Dendritic cell treated with granulocyte-macrophage colony-stimulating factor and Interleukin-4, amounts not matched to agents 40 ng/mL and 50 ng/mL, for 4 days (primary cell): ENCODE measurements around the gene IL12RB1.
"Not testable (repeated sequence)": the region's sequence is repeated elsewhere in the genome, so short reads cannot be mapped to it uniquely, and the experiment has no call there.

Experiments used
- H3K27ac Mint-ChIP-seq: one replicate; pipeline ENCODE4 v1.8.0; 2022; ENCODE audit warnings: mild to moderate bottlenecking, mixed read lengths
- H3K27me3 Mint-ChIP-seq: one replicate; pipeline ENCODE4 v1.8.0; 2022; ENCODE audit warnings: mild to moderate bottlenecking, mixed read lengths
- H3K36me3 Mint-ChIP-seq: one replicate; pipeline ENCODE4 v1.8.0; 2022; ENCODE audit warnings: low read depth, mixed read lengths
- H3K4me1 Mint-ChIP-seq: one replicate; pipeline ENCODE4 v1.8.0; 2022; ENCODE audit warnings: low read depth, mixed read lengths
- H3K4me3 Mint-ChIP-seq: one replicate; pipeline ENCODE4 v1.8.0; 2022; ENCODE audit warnings: mild to moderate bottlenecking, moderate library complexity, mixed read lengths
- H3K9me3 Mint-ChIP-seq: one replicate; pipeline ENCODE4 v1.8.0; 2022; ENCODE audit warnings: mixed read lengths
- intact Hi-C: fragments of 100-400 bp; cut with micrococcal nuclease; formaldehyde crosslinking; loops from one replicate; pipeline ENCODE4 v1.15.0; 2022

IL12RB1 gene

DNA sequence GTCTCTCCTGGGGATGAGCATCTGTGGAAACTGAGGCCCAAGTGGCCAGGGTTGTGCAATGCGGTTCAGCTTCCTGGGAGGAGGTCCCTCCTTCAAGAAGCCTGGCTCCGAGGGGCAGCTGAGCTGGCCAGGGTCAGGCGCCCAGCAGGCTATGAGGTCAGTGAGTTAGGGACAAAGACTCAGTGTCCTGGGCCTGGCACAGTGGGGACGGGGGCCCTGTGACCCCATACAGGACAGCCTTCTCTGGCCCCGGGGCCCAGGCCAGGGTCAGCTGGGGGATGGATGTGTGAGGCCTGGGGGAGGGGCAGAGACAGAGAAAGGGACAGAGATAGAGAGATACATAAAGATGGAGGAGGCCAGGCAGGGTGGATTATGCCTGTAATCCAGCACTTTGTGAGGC lies 3.0 kb upstream of the IL12RB1 start:
- Mint-ChIP-seq H3K9me3 (peaks cover under 1% of the 10 kb centered on the region), H3K4me1 (peaks cover 42% of the 10 kb centered on the region), H3K4me3 (no peak overlapping the region), H3K27me3 (no peaks in the 10 kb centered on the region), H3K27ac (peak overlapping the region; percentile 80), H3K36me3 (no peaks in the 10 kb centered on the region)
- intact Hi-C loops = no loop called here

DNA sequence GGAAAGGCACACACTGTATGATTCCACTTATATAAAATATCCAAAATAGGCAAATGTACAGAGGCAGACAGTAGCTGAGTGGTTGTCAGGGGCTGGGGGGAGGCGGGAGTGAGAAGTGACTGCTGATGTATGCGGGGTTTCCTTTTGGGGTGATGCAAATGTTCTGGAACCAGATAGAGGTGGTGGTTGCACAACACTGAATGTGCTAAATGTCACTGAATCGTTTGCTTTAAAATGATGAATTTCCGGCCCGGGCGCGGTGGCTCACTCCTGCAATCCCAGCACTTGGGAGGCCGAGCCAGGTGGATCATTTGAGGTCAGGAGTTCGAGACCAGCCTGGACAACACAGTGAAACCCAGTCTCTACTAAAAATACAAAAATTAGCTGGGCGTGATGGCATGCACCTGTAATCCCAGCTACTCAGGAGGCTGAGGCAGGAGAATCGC lies 2.4 kb upstream of the IL12RB1 start:
- H3K9me3 Mint-ChIP-seq, intact Hi-C loops, H3K36me3 Mint-ChIP-seq, H3K27me3 Mint-ChIP-seq, H3K4me3 Mint-ChIP-seq: not testable (repeated sequence)
- Mint-ChIP-seq H3K27ac (peak overlapping the region; percentile 80), H3K4me1 (peaks cover 48% of the 10 kb centered on the region)

DNA sequence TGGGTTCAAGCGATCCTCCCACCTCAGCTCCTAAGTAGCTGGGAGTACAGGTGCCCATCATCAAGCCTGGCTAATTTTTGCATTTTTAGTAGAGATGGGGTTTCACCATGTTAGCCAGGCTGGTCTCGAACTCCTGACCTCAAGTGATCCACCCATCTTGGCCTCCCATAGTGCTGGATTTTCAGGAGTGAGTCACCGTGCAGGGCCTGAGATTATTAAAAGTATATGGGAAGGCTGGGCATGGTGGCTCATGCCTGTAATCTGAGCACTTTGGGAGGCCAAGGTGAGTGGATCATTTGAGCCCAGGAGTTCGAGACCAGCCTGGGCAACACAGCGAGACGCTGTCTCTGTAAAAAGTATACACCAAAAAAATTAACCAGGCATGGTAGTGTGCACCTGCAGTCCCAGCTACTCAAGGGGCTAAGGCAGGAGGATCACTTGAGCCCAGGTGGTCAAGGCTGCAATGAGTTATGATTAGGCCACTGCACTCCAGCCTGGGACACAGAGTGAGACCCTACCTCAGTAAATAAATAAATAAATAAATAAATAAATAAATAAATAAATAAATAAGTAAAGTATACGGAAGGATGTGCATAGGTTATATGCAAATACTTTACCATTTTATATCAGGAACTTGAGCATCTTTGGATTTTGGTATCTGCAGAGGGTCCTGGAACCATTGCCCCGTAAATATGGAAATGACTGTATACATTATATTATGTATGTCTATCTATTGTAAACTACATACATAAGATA lies 854 bp downstream of the IL12RB1 start:
- no peak overlapping the region for H3K4me3 Mint-ChIP-seq
- peaks cover 12% of the 10 kb centered on the region for H3K36me3 Mint-ChIP-seq
- H3K27me3 Mint-ChIP-seq = no peaks in the 10 kb centered on the region
- intact Hi-C loops = no loop called here
- peak overlapping the region; percentile 99 for H3K27ac Mint-ChIP-seq
- H3K4me1 Mint-ChIP-seq = peaks cover 47% of the 10 kb centered on the region
- H3K9me3 Mint-ChIP-seq = peaks cover 15% of the 10 kb centered on the region

DNA sequence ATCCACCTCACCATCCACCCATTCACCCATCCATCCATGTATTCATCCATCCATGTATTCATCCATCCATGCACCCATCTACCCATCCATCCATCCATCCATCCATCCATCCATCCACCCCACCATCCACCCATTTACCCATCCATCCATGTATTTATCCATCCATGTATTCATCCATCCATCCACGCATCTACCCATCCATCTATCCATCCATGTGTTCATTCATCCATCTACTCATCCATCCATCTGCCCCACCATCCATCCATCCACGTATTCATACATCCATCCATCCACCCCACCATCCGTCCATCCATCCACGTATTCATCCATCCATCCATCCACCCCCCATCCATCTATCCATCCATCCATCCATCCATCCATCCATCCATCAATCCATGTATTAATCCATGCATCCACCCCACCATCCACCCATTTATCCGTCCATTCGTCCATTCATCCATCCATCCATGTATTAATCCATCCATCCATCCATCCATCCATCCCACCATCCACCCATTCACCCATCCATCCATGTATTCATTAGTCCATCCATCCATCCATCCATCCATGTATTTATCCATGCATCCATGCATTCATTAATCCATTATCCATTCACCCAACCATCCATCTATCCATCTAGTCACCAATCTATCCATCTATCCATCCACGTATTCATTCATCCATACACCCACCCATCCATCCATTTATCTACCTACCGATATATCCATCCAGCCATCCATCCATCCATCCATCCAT lies 2.6 kb downstream of the IL12RB1 start:
- no peak overlapping the region for H3K4me3 Mint-ChIP-seq
- no peaks in the 10 kb centered on the region for H3K27me3 Mint-ChIP-seq
- H3K4me1 Mint-ChIP-seq = peaks cover 29% of the 10 kb centered on the region
- H3K36me3 Mint-ChIP-seq = peaks cover 12% of the 10 kb centered on the region
- intact Hi-C loops = no loop called here
- H3K27ac Mint-ChIP-seq = no peak overlapping the region
- peaks cover 15% of the 10 kb centered on the region for H3K9me3 Mint-ChIP-seq

DNA sequence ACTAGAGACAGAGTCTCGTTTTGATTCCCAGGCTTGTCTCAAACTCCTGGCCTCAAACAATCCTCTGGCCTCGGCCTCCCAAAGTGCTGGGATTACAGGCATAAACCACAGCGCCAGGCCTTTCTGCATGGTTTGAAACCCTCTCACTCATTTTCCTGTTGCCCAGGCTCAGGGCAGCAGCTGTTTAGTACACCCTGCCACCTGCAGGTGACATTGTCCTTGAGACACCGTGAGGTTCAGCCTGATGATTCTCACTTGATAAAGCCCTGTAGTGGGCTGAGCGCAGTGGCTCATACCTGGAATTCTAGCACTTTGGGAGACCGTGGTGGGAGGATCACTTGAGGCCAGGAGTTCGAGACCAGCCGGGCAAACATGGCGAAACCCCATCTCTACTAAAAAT lies 12.5 kb downstream of the IL12RB1 start:
- Mint-ChIP-seq H3K27me3 (no peaks in the 10 kb centered on the region), H3K4me1 (no peaks in the 10 kb centered on the region), H3K36me3 (peaks cover 28% of the 10 kb centered on the region), H3K27ac (no peak overlapping the region), H3K9me3 (no peaks in the 10 kb centered on the region), H3K4me3 (no peak overlapping the region)
- intact Hi-C loops = no loop called here

DNA sequence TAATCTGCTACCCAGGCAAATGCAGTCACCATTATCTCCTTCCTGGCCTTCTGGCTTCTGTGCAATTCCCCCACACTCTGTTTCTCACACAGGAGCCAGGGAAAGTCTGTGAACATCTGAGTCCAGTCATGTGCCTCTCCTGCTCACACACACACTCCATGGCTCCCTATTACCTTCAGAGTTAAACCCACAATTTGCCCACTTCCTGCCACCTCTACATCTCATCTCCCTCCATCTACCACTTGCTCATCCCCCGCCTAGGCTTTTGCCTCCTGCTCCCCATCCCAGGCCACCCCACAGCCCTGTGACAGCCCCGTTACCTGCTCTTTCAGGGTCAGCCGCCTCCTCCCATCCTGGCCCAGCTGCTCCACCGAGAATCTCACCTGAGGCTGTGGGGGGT lies 13.5 kb downstream of the IL12RB1 start:
- H3K27ac Mint-ChIP-seq = no peak overlapping the region
- no peaks in the 10 kb centered on the region for H3K4me1 Mint-ChIP-seq
- H3K9me3 Mint-ChIP-seq = no peaks in the 10 kb centered on the region
- H3K36me3 Mint-ChIP-seq = peaks cover 28% of the 10 kb centered on the region
- H3K27me3 Mint-ChIP-seq = no peaks in the 10 kb centered on the region
- intact Hi-C loops = no loop called here
- H3K4me3 Mint-ChIP-seq = no peak overlapping the region

DNA sequence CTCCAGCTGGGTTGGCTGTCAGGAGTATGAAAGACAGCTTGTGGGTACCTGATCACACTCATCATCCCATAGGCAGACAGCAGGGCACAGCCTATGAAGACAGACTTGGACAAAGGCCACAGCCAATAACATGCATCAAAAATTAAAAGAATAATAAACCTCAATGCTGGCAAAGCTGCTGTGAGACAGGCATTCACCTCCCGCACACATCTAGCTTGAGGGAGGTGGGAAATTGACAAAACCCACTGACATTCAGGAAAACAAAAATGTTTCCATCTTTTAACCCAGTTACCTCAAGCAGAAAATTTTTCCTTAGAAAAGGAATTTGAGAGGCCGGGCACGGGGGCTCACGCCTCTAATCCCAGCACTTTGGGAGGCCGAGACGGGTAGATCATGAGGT lies 14.4 kb downstream of the IL12RB1 start:
- intact Hi-C loops = no loop called here
- no peak overlapping the region for H3K4me3 Mint-ChIP-seq
- no peak overlapping the region for H3K27ac Mint-ChIP-seq
- no peaks in the 10 kb centered on the region for H3K27me3 Mint-ChIP-seq
- H3K36me3 Mint-ChIP-seq = peaks cover 28% of the 10 kb centered on the region
- H3K9me3 Mint-ChIP-seq = no peaks in the 10 kb centered on the region
- H3K4me1 Mint-ChIP-seq = no peaks in the 10 kb centered on the region

DNA sequence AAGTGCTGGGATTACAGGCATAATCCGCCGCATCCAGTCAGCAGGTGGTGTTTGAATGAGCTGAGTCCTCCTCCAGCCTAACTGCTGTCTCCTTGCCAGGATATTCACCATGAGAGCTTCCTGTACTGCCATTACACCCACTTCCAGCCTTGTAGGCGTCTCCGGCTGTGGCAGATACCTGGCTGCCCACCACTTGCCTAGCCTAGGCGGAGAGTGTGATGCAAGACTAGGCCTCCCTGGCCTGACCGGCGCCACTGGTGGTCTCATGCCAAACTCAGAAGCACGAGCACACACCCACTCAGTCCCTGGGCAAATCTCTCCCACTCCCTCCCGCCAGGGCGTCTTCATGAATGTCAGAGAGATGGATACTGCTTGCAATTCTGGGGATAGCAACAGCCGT lies 16.6 kb downstream of the IL12RB1 start:
- Mint-ChIP-seq H3K9me3 (no peaks in the 10 kb centered on the region), H3K27ac (no peak overlapping the region), H3K36me3 (peaks cover 21% of the 10 kb centered on the region), H3K4me3 (no peak overlapping the region), H3K27me3 (no peaks in the 10 kb centered on the region), H3K4me1 (no peaks in the 10 kb centered on the region)
- intact Hi-C loops = no loop called here

DNA sequence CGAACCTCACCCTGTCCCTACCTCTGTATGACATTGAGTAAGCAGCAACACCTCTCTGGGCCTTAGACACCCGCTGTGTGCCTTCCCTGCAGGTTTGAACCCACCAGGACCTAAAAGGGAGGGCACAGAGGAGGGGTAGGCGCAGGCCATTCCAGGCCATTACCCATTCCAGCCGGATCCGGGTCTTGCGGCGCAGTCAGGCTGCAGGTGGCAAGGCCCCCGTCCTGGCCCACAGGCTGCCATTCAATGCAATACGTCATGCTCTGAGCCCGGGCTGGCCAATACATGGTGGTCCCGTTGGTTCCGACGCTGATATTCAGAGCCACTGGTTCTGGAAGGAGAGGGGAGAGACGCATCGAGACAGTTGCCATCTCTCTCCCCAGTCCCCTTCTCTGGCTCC lies 17.4 kb downstream of the IL12RB1 start:
- intact Hi-C loops = no loop called here
- no peak overlapping the region for H3K27ac Mint-ChIP-seq
- H3K9me3 Mint-ChIP-seq = no peaks in the 10 kb centered on the region
- H3K4me3 Mint-ChIP-seq = no peak overlapping the region
- no peaks in the 10 kb centered on the region for H3K27me3 Mint-ChIP-seq
- no peaks in the 10 kb centered on the region for H3K4me1 Mint-ChIP-seq
- H3K36me3 Mint-ChIP-seq = peaks cover 18% of the 10 kb centered on the region

DNA sequence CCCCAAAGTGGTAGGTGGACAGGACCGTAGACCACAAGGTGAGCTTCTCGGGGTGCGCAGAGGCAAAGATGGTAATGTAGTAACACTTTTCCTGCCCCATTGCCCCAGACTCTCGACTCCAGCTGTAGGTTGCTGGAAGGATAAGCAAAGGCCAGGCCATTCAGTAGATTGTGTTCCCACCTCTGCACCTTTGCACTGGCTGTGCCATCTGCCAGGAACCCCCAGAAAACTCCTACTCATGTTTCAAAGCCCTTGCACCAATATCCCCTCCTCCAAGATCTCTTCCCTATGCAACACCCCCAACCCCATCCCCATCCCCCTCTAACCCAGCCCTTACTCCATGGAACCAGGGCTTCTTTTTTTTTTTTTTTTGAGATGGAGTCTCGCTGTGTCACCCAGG lies 18.3 kb downstream of the IL12RB1 start:
- intact Hi-C loops = no loop called here
- Mint-ChIP-seq H3K36me3 (peaks cover 8% of the 10 kb centered on the region), H3K27ac (no peak overlapping the region), H3K4me1 (no peaks in the 10 kb centered on the region), H3K4me3 (no peak overlapping the region), H3K9me3 (no peaks in the 10 kb centered on the region), H3K27me3 (no peaks in the 10 kb centered on the region)

DNA sequence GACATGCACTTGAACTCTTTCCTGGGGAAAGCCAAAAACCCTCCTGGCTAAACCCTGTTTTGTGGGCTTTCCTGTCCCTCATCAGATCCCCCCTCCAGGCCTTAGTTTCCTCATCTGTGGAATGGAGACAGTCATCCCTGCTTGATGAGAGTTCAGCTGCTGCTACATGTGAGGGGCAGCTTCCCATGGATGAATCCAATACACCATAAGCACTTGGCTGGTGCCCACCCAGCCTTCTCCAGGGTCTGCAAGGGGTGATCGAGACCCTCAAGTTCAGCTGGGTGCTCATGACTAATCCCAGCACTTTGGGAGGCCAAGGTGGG lies 21.6 kb downstream of the IL12RB1 start:
- Mint-ChIP-seq H3K4me3 (no peak overlapping the region), H3K27ac (no peak overlapping the region), H3K9me3 (no peaks in the 10 kb centered on the region), H3K27me3 (no peaks in the 10 kb centered on the region), H3K4me1 (no peaks in the 10 kb centered on the region), H3K36me3 (no peaks in the 10 kb centered on the region)
- intact Hi-C loops = no loop called here

DNA sequence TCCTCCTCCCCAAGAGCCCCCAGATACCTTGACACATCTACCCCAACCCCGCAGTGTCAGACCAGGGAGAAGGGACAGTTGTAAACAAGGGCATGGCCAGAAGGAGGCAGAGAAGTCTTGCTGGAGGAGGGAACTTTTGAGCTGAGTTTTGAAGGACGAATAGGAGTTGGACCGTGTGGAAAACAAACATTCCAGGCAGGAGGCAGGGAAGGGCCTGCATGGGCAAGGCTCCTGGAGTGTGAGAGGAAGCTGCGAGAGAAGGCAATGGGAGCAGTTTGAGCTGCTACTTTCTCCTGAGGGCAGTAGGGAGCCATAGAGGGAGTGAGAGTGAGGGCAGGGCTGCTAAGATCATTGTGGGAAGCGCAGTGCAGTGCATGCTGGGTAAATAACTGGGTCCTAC lies 23.3 kb downstream of the IL12RB1 start:
- H3K4me1 Mint-ChIP-seq = peaks cover 4% of the 10 kb centered on the region
- no peak overlapping the region for H3K27ac Mint-ChIP-seq
- H3K9me3 Mint-ChIP-seq = no peaks in the 10 kb centered on the region
- H3K4me3 Mint-ChIP-seq = no peak overlapping the region
- intact Hi-C loops = loop anchor here (5.0 kb wide), 1 partner anchor 189 kb away; no protein-coding TSS in a partner anchor
- H3K36me3 Mint-ChIP-seq = no peaks in the 10 kb centered on the region
- H3K27me3 Mint-ChIP-seq = no peaks in the 10 kb centered on the region

DNA sequence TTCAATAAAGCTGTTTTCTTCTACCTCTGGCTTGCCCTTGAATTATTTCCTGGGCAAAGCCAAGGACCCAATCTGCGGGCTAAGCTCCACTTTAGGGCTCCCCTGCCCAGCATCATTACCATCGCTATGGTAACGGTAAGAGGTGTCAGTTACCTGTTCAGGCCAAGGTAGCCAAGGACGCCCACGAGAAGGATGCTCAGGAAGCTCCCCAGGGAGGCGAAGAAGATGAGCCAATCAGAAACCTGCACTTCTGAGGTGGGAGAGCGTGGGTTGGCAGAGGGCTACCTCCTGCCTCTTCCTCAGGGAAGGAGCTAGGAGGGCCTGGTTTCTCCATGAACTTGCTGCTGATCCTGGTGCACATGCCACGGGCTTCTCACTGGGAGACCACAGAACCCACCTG lies 24.7 kb downstream of the IL12RB1 start:
- Mint-ChIP-seq H3K27me3 (no peaks in the 10 kb centered on the region), H3K9me3 (no peaks in the 10 kb centered on the region), H3K4me1 (peaks cover 16% of the 10 kb centered on the region), H3K27ac (no peak overlapping the region), H3K36me3 (no peaks in the 10 kb centered on the region), H3K4me3 (no peak overlapping the region)
- intact Hi-C loops = loop anchor here (5.0 kb wide), 1 partner anchor 190 kb away; no protein-coding TSS in a partner anchor

DNA sequence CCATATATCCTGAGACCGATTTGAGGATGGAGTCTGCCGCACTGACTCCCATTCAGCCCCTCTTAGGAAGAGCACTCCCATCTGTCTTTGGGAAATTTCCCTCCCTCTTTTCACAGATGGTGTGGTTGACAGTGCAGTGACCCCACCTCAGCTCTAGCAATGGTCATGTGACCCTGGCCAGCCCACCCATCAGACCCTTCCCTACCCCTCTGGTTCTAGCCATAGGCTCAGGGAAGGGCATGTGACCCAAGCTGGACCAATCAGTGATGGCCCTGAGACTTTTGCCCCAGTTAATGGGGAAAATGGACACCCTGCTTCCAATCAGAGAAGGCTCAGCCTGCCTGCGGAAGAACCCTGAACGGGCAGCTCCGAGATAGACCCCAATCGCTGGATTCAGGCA lies 26.3 kb downstream of the IL12RB1 start:
- H3K4me1 Mint-ChIP-seq = peaks cover 16% of the 10 kb centered on the region
- H3K4me3 Mint-ChIP-seq = no peak overlapping the region
- no peaks in the 10 kb centered on the region for H3K9me3 Mint-ChIP-seq
- H3K36me3 Mint-ChIP-seq = no peaks in the 10 kb centered on the region
- H3K27me3 Mint-ChIP-seq = no peaks in the 10 kb centered on the region
- intact Hi-C loops = loop anchor here (5.0 kb wide), 1 partner anchor 192 kb away; no protein-coding TSS in a partner anchor
- H3K27ac Mint-ChIP-seq = no peak overlapping the region
